ENCODE results near the gene FCRL6. TPM values are rescaled to one million over a fixed set of nuclear protein-coding genes. Genes with fewer than 3 reads are reported as not detected.

FCRL6 gene
- total RNA-seq, 2 experiments from 2014 or later = 0.42 to 0.76 TPM

DNA sequence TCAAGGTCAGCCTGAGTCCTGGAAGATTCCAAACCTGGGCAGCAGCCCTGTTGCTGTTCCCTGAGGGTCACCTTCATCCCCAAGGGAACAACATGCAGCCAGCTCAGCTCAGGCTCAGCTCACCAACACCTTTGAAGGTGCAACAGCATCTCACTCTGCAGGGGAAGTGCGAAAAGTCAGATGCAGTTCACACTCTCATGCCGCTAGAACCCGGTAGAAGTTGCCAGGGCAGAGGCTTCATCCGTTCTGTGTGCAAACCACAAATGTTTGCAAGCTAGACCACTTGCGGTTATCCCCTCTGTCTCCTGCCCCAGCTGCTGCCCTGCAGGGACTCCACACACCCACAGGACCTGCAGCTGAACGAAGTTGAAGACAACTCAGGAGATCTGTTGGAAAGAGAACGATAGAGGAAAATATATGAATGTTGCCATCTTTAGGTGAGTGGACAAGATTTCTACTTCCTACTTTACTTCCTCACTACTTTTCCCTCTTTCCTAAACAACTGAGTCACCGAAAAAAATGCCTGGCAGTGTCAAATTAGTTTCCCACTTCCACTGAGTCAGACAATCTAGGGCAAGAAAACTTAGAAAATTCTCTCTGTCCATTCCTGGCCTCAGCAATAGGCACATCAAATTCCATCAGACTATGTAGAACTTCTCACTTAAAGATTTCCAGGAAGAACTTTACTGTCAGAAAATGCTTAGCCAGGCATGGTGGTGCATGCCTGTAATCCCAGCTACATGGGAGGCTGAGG lies 1.8 kb upstream of the FCRL6 start:
- POLR2A ChIA-PET = interaction anchor here (0.8 to 1.3 kb wide), 2 partner anchors 89 to 123 kb away, joined by 4 read pairs; no protein-coding TSS in a partner anchor
- Mint-ChIP-seq H3K36me3 (ENCODE audit: low read depth) (no peaks in the 10 kb centered on the region), H3K9me3 (ENCODE audit: insufficient read depth) (no peaks in the 10 kb centered on the region), H3K4me1 (ENCODE audit: low read depth) (peaks cover 25% of the 10 kb centered on the region), H3K4me3 (no peak overlapping the region), H3K27me3 (ENCODE audit: low read depth) (peaks cover 53% of the 10 kb centered on the region), H3K27ac (no peak overlapping the region)
- peak; percentile 75 for ATAC-seq
- CTCF ChIA-PET = interaction anchor here (1.2 to 14.3 kb wide), 17 partner anchors 10 to 207 kb away, joined by 3 to 483 read pairs (median 15); partner anchors contain the start of genes DUSP23, SLAMF8 and VSIG8
- peak; percentile 65 for DNase-seq

DNA sequence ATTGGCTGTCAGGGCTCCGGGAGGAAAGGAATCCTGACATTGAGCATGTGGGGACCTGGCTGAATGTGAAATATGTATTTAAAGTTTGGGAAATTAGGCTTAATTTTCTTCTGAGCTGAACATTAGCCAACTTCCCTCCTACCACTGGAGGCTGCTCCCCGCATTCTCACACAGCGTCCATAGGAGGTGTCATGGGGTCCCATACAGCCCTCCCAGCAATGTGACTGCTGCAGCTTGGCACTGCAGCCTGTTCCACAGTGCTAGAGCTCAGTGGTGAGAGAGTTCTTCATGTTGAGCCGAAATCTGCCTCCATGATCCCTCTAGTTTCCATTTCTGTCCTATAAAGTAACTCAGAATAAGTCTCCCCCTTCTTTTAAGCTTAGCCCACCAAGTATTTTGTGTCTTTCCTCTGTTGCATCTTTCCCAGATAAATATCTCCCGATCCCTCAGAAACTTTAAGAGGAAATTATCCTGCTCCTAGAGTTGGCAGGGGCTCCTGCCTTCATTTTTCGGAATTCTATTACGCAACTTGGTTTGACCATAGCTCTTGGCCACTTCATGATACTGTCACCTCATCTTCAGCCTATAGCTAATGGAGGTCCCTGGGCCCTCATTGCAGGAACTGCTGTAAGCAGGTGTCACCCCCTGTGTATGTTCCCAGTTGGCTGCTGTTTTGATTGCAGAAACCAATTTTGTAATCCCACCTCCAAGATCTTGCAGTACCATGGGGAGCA lies 2.0 kb downstream of the FCRL6 start:
- Mint-ChIP-seq H3K36me3 (ENCODE audit: low read depth) (no peaks in the 10 kb centered on the region), H3K4me3 (no peak overlapping the region), H3K4me1 (ENCODE audit: low read depth) (peaks cover 24% of the 10 kb centered on the region), H3K27ac (no peak overlapping the region), H3K27me3 (ENCODE audit: low read depth) (peaks cover 61% of the 10 kb centered on the region), H3K9me3 (ENCODE audit: insufficient read depth) (no peaks in the 10 kb centered on the region)
- CTCF ChIA-PET = interaction anchor here (0.7 to 14.3 kb wide), 10 partner anchors 9 to 203 kb away, joined by 3 to 483 read pairs (median 6); partner anchors contain the start of genes SLAMF8 and TAGLN2
- ATAC-seq (no peak), DNase-seq (no peak)
- POLR2A ChIA-PET = interaction anchor here (0.5 to 0.9 kb wide), 4 partner anchors 13 to 538 kb away, joined by 3 to 4 read pairs (median 3); no protein-coding TSS in a partner anchor

DNA sequence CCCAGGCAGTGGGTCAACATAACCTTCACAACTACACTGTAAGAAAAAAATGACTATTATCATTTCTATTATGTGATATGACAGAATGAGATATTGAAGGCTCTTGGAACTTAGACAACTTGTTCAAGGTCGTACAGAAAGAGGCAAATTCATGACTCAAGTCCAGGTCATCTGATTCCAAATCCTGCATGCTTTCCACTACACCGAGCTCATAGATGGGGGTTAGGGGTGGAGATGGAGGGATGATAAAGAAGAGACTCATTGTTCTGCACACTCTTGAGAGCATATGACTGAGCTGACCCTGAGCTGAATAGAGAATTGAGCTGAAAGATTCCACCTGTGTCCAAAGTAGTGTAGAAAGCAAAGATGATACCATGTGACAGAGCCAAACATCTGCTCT lies 2.8 kb downstream of the FCRL6 start:
- ATAC-seq = no peak

DNA sequence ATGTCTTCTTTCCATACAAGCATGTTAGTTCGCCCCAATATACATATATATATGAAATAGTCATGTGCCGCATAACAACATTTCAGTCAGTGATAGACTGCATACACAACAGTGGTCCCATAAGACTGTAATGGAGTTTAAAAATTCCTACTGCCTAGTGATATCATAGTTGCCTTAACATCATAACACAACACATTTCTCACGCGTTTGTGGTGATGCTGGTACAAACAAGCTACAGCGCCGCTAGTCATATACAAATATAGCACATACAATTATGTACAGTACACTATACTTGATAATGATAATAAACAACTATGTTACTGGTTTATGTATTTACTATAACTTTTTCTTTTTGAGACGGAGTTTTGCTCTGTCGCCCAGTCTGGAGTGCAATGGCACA lies 13.8 kb downstream of the FCRL6 start:
- Mint-ChIP-seq H3K27me3 (ENCODE audit: low read depth) (peaks cover 43% of the 10 kb centered on the region), H3K27ac (no peak overlapping the region), H3K4me3 (no peak overlapping the region), H3K9me3 (ENCODE audit: insufficient read depth) (no peaks in the 10 kb centered on the region), H3K36me3 (ENCODE audit: low read depth) (no peaks in the 10 kb centered on the region), H3K4me1 (ENCODE audit: low read depth) (peaks cover 5% of the 10 kb centered on the region)
- ATAC-seq (no peak), DNase-seq (no peak)
- CTCF ChIA-PET = interaction anchor here (1.3 to 1.4 kb wide), 3 partner anchors 15 to 75 kb away, joined by 3 to 4 read pairs (median 4); no protein-coding TSS in a partner anchor
- POLR2A ChIA-PET = interaction anchor here (1.0 kb wide), 1 partner anchor 11 kb away, joined by 3 read pairs; the partner anchor contains the start of gene SLAMF8

More for the DNA sequence above, 2.8 kb downstream of the FCRL6 start:
- Mint-ChIP-seq H3K9me3 (ENCODE audit: insufficient read depth) (no peaks in the 10 kb centered on the region), H3K36me3 (ENCODE audit: low read depth) (no peaks in the 10 kb centered on the region), H3K27ac (no peak overlapping the region), H3K27me3 (ENCODE audit: low read depth) (peaks cover 61% of the 10 kb centered on the region), H3K4me1 (ENCODE audit: low read depth) (peaks cover 17% of the 10 kb centered on the region), H3K4me3 (no peak overlapping the region)
- CTCF ChIA-PET = interaction anchor here (0.7 to 14.3 kb wide), 6 partner anchors 8 to 203 kb away, joined by 3 to 483 read pairs (median 6); partner anchors contain the start of gene SLAMF8
- POLR2A ChIA-PET = no interaction called here
- DNase-seq = no peak

DNA sequence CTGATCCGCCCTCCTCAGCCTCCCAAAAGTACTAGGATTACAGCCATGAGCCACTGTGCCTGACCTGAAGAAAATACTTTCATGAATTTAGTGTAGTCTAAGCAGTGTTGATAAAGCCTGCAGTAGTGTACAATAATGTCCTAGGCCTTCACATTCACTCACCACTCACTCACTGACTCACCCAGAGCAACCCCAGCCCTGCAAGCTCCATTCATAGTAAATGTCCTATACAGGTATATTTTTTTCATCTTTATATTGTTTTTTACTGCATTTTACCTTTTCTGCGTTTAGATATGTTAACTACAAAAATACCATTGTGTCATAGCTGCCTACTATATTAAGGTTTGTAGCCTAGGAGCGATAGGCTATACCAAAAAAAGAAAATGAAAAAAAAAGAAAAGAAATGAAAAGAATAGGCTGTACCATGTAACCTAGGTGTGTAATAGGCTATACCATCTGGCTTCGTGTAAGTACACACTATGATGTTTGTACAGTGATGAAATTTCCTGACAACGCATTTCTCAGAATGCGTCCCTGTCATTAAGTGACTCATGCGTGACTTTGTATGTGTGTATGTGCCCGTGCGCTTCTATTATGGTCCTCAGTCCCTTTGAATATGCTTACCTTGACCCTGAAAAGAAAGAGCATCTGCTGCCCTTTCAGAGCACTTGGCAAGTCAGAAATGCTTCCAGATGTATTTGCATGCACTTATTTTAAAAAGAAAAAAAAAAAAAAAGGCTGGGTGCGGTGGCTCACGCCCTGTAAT lies 15.3 kb downstream of the FCRL6 start:
- DNase-seq (no peak), ATAC-seq (no peak)
- Mint-ChIP-seq H3K27ac (no peak overlapping the region), H3K27me3 (ENCODE audit: low read depth) (peaks cover 48% of the 10 kb centered on the region), H3K9me3 (ENCODE audit: insufficient read depth) (no peaks in the 10 kb centered on the region), H3K4me3 (no peak overlapping the region), H3K4me1 (ENCODE audit: low read depth) (peaks cover 5% of the 10 kb centered on the region), H3K36me3 (ENCODE audit: low read depth) (no peaks in the 10 kb centered on the region)
- ChIA-PET CTCF (interaction anchor here (0.8 to 1.4 kb wide), 3 partner anchors 14 to 190 kb away, joined by 3 to 4 read pairs (median 4); no protein-coding TSS in a partner anchor), POLR2A (interaction anchor here (0.6 to 1.0 kb wide), 2 partner anchors 9 to 13 kb away, joined by 3 to 4 read pairs; partner anchors contain the start of gene SLAMF8)

DNA sequence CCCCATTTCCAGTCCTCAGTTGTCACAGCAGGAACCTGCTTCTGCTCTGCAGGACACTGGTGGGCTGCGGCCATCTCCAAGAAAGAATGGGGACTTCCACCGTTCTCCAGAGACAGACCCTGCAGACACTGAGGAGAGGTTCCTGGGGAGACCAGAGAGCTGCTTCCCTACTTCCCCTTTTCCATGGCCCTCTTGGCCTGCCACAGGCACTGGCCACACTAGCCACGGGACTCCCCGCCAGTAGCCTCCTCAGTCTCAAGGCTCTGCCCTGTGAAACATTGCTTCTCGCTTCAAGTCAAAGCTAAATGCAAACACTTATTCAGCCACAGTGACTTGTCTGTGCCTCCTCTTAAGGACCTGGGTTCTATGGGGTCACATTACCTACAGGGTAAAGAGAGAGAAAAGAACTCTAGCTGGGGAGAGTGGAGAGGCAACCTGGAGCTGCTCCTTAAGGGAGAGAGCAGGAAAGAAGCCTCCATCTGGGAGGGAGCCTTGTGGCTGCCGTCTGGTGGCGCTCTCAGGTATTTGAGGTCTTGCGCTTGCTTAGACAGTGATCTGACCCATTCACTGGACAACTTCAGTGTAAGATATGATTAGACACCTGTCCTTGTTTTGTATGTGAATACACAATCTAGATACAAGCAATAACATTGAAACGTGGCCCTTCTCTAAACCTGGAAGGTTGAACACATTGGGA lies 19.2 kb downstream of the FCRL6 start:
- Mint-ChIP-seq H3K4me3 (no peak overlapping the region), H3K27me3 (ENCODE audit: low read depth) (peaks cover 56% of the 10 kb centered on the region), H3K4me1 (ENCODE audit: low read depth) (peaks cover 23% of the 10 kb centered on the region), H3K9me3 (ENCODE audit: insufficient read depth) (no peaks in the 10 kb centered on the region), H3K27ac (no peak overlapping the region), H3K36me3 (ENCODE audit: low read depth) (no peaks in the 10 kb centered on the region)
- ChIA-PET CTCF (interaction anchor here (0.9 to 1.9 kb wide), 2 partner anchors 31 to 71 kb away, joined by 4 to 6 read pairs; no protein-coding TSS in a partner anchor), POLR2A (no interaction called here)
- ATAC-seq = no peak
- DNase-seq = no peak

DNA sequence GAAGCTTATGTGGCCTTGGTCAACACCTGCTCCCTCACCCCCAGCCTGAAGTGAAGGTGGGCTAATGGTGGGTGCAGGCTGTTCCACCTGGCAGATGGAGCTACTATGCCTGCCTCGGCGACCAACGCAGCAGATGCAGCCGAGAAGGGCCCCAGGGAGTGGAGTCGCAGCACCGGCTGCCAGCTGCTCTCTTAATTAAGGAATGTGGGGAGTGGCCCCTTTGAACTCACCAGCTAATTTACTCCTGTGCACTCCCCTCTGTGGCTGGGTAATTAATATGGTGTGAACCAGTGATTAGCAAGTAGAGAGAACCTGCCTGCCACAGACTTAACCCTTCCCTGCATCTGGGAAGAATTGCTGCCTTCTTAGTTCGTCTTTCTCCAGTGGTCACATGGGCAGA lies 21.2 kb downstream of the FCRL6 start:
- ATAC-seq (no peak), DNase-seq (no peak)
- H3K4me3 Mint-ChIP-seq = no peak overlapping the region
- no peak overlapping the region for H3K27ac Mint-ChIP-seq
- H3K27me3 Mint-ChIP-seq (ENCODE audit: low read depth) = peaks cover 52% of the 10 kb centered on the region
- no peaks in the 10 kb centered on the region for H3K9me3 Mint-ChIP-seq (ENCODE audit: insufficient read depth)
- H3K36me3 Mint-ChIP-seq (ENCODE audit: low read depth) = peaks cover 7% of the 10 kb centered on the region
- peaks cover 44% of the 10 kb centered on the region for H3K4me1 Mint-ChIP-seq (ENCODE audit: low read depth)
- ChIA-PET POLR2A (no interaction called here), CTCF (interaction anchor here (7.3 kb wide), 1 partner anchor 23 kb away, joined by 64 read pairs; the partner anchor contains the start of gene FCRL6)

DNA sequence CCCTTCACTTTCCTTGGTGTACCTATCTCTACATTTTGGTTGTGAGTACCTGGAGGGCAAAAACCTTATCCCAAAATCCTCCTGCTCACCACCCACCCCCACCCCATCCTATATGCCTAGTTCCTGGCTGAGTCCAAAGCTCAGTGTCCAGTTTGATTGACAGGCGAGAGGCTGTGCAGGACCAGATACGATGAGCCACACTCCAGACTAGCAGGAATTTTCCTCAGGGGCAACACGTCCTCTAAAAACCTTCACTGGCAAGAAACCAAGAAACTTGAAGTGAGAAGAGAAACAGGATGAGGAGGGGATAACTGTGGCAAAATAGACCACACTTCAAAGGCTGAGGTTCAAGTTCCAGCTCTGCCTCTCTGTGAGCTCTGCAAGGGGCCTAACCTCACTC lies 23.4 kb downstream of the FCRL6 start:
- H3K36me3 Mint-ChIP-seq (ENCODE audit: low read depth) = peaks cover 12% of the 10 kb centered on the region
- CTCF ChIA-PET = interaction anchor here (2.9 to 7.3 kb wide), 3 partner anchors 15 to 65 kb away, joined by 10 to 64 read pairs (median 39); partner anchors contain the start of gene FCRL6
- DNase-seq (peak; percentile 26), ATAC-seq (peak; percentile 14)
- peak overlapping the region; percentile 79 for H3K27ac Mint-ChIP-seq
- no peaks in the 10 kb centered on the region for H3K9me3 Mint-ChIP-seq (ENCODE audit: insufficient read depth)
- peaks cover 53% of the 10 kb centered on the region for H3K4me1 Mint-ChIP-seq (ENCODE audit: low read depth)
- H3K27me3 Mint-ChIP-seq (ENCODE audit: low read depth) = peaks cover 50% of the 10 kb centered on the region
- POLR2A ChIA-PET = no interaction called here
- peak overlapping the region; percentile 36 for H3K4me3 Mint-ChIP-seq

DNA sequence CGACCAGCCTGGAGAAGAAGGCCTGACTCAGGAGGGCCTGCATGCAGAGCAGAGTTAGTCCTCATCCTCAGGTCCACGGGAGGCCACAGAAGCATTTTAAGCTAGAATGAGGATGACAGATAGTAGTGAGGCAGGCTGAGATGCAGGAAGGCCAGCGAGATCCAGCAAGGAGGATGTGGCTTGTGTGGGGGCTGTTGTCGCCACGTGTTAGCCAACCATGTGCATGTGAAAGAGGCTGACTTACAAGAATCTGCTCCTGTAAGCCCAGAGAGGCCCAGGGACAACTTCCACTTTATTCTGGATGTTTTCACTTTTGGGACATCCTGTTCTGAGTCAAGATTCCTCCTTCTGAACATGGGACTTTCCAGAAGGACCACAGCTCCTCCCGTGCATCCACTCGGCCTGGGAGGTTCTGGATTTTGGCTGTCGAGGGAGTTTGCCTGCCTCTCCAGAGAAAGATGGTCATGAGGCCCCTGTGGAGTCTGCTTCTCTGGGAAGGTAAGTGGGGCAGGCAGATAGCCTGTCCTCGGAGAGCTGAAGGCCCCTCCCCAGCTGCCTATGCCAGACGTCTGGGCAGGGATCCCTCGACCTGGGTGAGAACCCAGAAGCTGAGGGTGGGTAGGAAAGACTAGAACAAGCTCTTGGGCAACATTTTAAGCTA lies 24.4 kb downstream of the FCRL6 start, which contains the start of gene SLAMF8:
SLAMF8 (plus strand) TSS at position 433 of the 661 bp plus-strand sequence; CDS start at position 459, 26 bp downstream.
- Mint-ChIP-seq H3K4me3 (peak within 1 kb of the TSS; percentile 54), H3K27ac (peak within 1 kb of the TSS; percentile 79), H3K27me3 (ENCODE audit: low read depth) (peaks cover 52% of the 10 kb centered on the region), H3K4me1 (ENCODE audit: low read depth) (peaks cover 53% of the 10 kb centered on the region), H3K9me3 (ENCODE audit: insufficient read depth) (no peaks in the 10 kb centered on the region), H3K36me3 (ENCODE audit: low read depth) (peaks cover 12% of the 10 kb centered on the region)
- DNase-seq (peak; percentile 89), ATAC-seq (peak; percentile 84)
- ChIA-PET POLR2A (interaction anchor here (0.6 to 1.9 kb wide), 4 partner anchors 10 to 96 kb away, joined by 3 to 5 read pairs (median 4); no protein-coding TSS in a partner anchor), CTCF (interaction anchor here (1.2 to 7.3 kb wide), 6 partner anchors 14 to 64 kb away, joined by 4 to 64 read pairs (median 8); partner anchors contain the start of genes DUSP23 and FCRL6)

DNA sequence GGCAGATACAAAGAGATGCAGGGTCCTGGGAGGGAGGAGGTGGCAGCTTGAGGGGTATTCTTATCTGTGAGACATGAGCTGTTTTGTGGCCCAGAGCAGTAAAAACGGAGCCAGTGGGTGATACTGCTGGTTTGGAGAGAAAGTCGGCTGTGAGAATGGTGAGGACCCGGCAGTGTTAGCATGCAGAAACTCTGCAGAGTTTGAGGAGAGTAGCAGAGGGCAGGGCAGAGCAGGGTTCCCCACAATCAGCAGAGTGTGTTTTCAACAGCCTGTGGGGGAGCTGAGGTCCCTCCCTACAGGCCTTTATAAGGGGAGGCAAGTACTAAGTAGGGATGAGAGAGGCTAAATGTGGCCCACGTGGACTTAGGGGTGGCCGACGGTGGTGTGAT lies 24.9 kb downstream of the FCRL6 start:
- Mint-ChIP-seq H3K36me3 (ENCODE audit: low read depth) (peaks cover 12% of the 10 kb centered on the region), H3K9me3 (ENCODE audit: insufficient read depth) (no peaks in the 10 kb centered on the region), H3K27me3 (ENCODE audit: low read depth) (peaks cover 50% of the 10 kb centered on the region), H3K4me3 (peak overlapping the region; percentile 54), H3K4me1 (ENCODE audit: low read depth) (peaks cover 53% of the 10 kb centered on the region), H3K27ac (peak overlapping the region; percentile 79)
- peak; percentile 30 for DNase-seq
- ChIA-PET POLR2A (interaction anchor here (1.1 to 1.9 kb wide), 3 partner anchors 11 to 96 kb away, joined by 3 to 5 read pairs (median 4); no protein-coding TSS in a partner anchor), CTCF (interaction anchor here (0.9 to 7.3 kb wide), 7 partner anchors 13 to 64 kb away, joined by 3 to 64 read pairs (median 5); partner anchors contain the start of genes DUSP23 and FCRL6)
- peak; percentile 12 for ATAC-seq

Data from activated CD8-positive, alpha-beta T cell treated with anti-CD3 and anti-CD28 coated beads, Interleukin-2, amount 10 ng/mL, durations not matched to agents 7 days and 5 days (primary cell).